ENCODE data around the gene GSE1.

- TF ChIP-seq POLR2A (IDR thresholded peaks at IDR 0.05; ENCODE audit: low read depth, low read length) (no peak), POLR2AphosphoS5 (IDR thresholded peaks at IDR 0.05; ENCODE audit: low read depth, low read length) (no peak)
Observed at GRCh38 chr16:85716680-85717038, 103.5 kb downstream of the GSE1 start.

All from GM12892 (cell line).